Esophagus squamous epithelium (tissue), 5 donors: ENCODE measurements around the gene CLCN2. TPM values are rescaled to one million over a fixed set of nuclear protein-coding genes. Genes with fewer than 3 reads are reported as not detected.
A peak's percentile ranks its signal among the peaks of the same experiment; 100 is the strongest.

Experiments
- DNase-seq: peaks from one replicate; lab custom pipeline; 2025; lab: John Stamatoyannopoulos, UW
- H3K27ac ChIP-seq, 4 donors: fragments of 200-600 bp; sonication (generic); one replicate each; pipeline ENCODE4 v1.5.1; 2016 to 2019; ENCODE audit warnings: mild to moderate bottlenecking in 1 of 4
- H3K27me3 ChIP-seq, 4 donors: fragments of 200-600 bp; sonication (generic); 1 replicate in 3 of 4; 2 replicates in 1 of 4; pipeline versions ENCODE4 v1.5.1 to v1.6.0; 2017 to 2021; ENCODE audit warnings: antibody characterized with exemption in 1 of 4
- H3K36me3 ChIP-seq, 3 donors: fragments of 200-600 bp; sonication (generic); one replicate each; pipeline ENCODE4 v1.5.1; 2016 to 2019
- H3K4me1 ChIP-seq, 3 donors: fragments of 200-600 bp; sonication (generic); one replicate each; pipeline ENCODE4 v1.5.1; 2017 to 2019
- H3K4me3 ChIP-seq, 4 donors: fragments of 200-600 bp; sonication (generic); 1 replicate in 3 of 4; 2 replicates in 1 of 4; pipeline ENCODE4 v1.5.1; 2016 to 2019; ENCODE audit warnings: mild to moderate bottlenecking in 2 of 4, moderate library complexity in 1 of 4
- H3K9me3 ChIP-seq, 3 donors: fragments of 200-600 bp; sonication (generic); one replicate each; pipeline ENCODE4 v1.5.1; 2016 to 2019
- CTCF ChIP-seq, 6 experiments: fragments of 450-650 bp in 4 of 6; fragments of 200-600 bp in 2 of 6; sonication (generic) in 2 of 6; IDR thresholded peaks; one replicate each; pipeline ENCODE4 v1.5.1; 2016 to 2019; ENCODE audit warnings: antibody characterized with exemption in 6 of 6, mild to moderate bottlenecking in 4 of 6, moderate library complexity in 4 of 6
- POLR2A ChIP-seq, 4 donors: fragments of 450-650 bp; IDR thresholded peaks; one replicate each; pipeline ENCODE4 v1.6.1; 2017; ENCODE audit warnings: antibody characterized with exemption in 4 of 4, mild to moderate bottlenecking in 4 of 4, moderate library complexity in 3 of 4
- WGBS, 2 donors: methylation state at CpG; one replicate each; pipeline ENCODE4 v1.1.5; 2018; 5-methylcytosine and 5-hydroxymethylcytosine counted together
- intact Hi-C: fragments of 100-400 bp; cut with DNase I; formaldehyde crosslinking; loops from one replicate; pipeline ENCODE4 v1.15.0; 2022
- total RNA-seq, 4 donors: library from RNA; depleted of rRNA; stranded (reverse); fragments of >200 nt; gene quantifications; one replicate each; pipeline ENCODE4 v1.1.0, GENCODE V29; 2016
- donor health status: DM: yes; HTN: yes; CAD: no.

Gene CLCN2
- total RNA-seq, 4 donors from 2014 or later, result 2.1 to 4.2 (median 3.0) TPM

DNA sequence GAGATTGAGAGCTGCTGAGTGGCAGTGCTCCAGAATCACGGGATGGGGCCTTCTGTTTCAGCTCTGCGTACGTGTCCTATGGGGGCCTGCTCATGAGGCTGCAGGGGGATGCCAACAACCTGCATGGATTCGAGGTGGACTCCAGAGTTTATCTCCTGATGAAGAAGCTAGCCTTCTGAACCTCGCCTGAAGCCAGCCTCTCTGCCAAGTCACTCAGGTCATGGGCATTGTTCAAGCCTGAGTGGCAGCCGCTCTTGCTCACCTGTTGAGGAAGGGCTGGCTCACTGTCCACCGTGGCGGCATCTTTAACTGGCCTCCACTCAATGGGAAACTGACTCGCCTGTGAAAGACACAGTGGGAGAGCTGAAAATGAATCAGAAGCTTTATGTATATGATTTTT, 6.7 kb upstream of the CLCN2 start:
- DNase-seq, result no peak
- Histone ChIP-seq H3K27me3 (peaks cover 0 to 2% (median 0%) of the 10 kb centered on the region in 4 donors), H3K27ac (no peak overlapping the region), H3K4me3 (no peak overlapping the region), H3K4me1 (peaks cover 4 to 34% (median 18%) of the 10 kb centered on the region in 3 donors), H3K36me3 (peaks cover 0 to 61% (median 10%) of the 10 kb centered on the region in 3 donors), H3K9me3 (no peaks in the 10 kb centered on the region)
- intact Hi-C loops, result no loop called here
- 72 to 84% methylated on average over 4 to 6 of the region's 9 CpGs for whole genome bisulfite sequencing, 2 donors
- no peak for TF ChIP-seq CTCF (IDR thresholded peaks at IDR 0.05)
- TF ChIP-seq POLR2A (IDR thresholded peaks at IDR 0.05), result no peak

DNA sequence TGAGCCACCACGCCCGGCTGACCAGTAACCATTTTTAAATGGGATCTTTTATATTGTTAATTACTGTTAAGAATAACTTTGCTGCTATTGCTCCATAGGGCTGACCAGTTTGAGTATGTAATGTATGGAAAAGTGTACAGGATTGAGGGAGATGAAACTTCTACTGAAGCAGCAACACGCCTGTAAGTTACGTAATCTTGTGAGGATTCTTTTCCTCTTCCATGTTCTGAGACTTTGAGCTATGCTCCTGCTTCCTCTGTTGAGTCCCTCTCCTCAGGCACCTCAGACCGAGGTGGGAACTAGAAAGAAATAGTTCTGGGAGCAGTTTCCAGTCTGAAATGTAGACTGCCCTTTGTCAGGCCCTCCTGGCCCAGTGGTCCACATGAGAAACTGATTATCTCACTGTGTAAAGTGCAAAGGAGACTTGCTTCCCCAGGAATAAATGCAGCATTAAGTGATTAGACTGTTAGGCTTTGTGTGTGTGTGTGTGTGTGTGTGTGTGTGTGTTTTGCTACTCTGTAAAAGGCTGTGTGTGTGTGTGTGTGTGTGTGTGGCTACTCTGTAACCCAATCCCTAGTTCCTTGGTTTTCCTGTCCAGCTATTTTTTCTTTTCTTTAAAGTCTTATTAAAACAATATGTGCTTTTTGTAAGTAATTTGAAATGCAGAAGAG, 5.3 kb upstream of the CLCN2 start:
- Histone ChIP-seq H3K36me3 (peaks cover 0 to 61% (median 10%) of the 10 kb centered on the region in 3 donors), H3K27me3 (no peaks in the 10 kb centered on the region), H3K4me3 (no peak overlapping the region), H3K9me3 (no peaks in the 10 kb centered on the region), H3K27ac (no peak overlapping the region), H3K4me1 (peaks cover 4 to 29% (median 17%) of the 10 kb centered on the region in 3 donors)
- intact Hi-C loops, result no loop called here
- 76 to 85% methylated on average over 5 of the region's 5 CpGs for WGBS, 2 donors
- TF ChIP-seq CTCF (IDR thresholded peaks at IDR 0.05) (no peak), POLR2A (IDR thresholded peaks at IDR 0.05) (no peak)
- DNase-seq, result no peak

DNA sequence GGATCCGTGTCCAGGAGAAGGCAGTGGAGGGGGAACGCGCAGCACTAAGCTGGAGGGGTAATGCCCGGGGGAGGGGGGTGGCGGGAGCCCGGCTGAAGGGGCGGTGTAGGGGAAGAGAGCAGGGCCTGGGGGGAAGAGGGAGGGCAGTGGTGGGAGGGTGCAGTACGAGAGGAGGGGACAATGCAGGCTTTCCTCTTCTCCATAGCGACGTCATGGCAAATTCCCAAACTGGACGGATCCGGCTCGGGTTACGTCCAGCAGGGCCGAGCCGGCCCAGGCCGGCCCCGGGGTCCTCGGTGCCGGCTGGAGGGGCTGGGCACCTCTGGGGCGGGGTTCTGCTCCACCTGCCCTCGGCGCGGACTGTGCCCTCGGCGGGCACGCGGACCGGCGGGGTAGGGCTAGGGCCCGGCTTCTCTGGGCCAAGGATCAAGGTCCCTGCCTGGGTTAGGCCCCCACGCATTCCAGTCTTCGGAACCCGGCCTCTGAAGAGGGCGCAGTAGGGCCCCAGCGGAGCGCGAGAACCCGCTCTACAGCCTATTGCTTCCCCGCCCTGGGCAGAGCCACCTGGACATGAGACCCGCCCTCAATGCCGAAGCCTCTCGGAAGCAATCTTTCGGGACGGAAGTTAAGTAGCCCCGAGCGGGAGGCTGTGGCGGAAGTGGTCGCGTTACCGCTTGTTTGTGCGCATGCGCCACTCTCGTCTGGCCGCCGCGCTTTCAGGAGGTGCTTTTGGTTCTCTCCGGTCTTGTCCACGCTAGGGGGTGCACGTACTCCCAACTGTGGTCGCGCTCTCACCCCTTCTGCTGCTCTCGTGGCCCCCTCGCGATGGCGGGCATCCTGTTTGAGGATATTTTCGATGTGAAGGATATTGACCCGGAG, 1.5 kb upstream of the CLCN2 start:
- TF ChIP-seq POLR2A (IDR thresholded peaks at IDR 0.05), result peak in 3 of 4 donors; percentile 64 to 84 (median 82)
- peak; percentile 26 to 55 (median 36) for TF ChIP-seq CTCF (IDR thresholded peaks at IDR 0.05)
- WGBS, 2 donors, result 0% methylated on average over 5 to 28 of the region's 68 CpGs
- Histone ChIP-seq H3K4me3 (peak overlapping the region; percentile 64 to 94 (median 86)), H3K4me1 (peaks cover 16 to 42% (median 21%) of the 10 kb centered on the region in 3 donors), H3K27me3 (no peaks in the 10 kb centered on the region), H3K36me3 (peaks cover 0 to 40% (median 2%) of the 10 kb centered on the region in 3 donors), H3K27ac (peak overlapping the region; percentile 97 to 99 (median 98)), H3K9me3 (no peaks in the 10 kb centered on the region)
- DNase-seq, result peak; percentile 73
- intact Hi-C loops, result no loop called here

GRCh38 chr3:184361932-184362667, 695 bp upstream of the CLCN2 start:
- Histone ChIP-seq H3K36me3 (peaks cover 0 to 40% (median 0%) of the 10 kb centered on the region in 3 donors), H3K4me1 (peaks cover 16 to 42% (median 21%) of the 10 kb centered on the region in 3 donors), H3K4me3 (peak overlapping the region; percentile 64 to 94 (median 86)), H3K9me3 (no peaks in the 10 kb centered on the region), H3K27me3 (no peaks in the 10 kb centered on the region), H3K27ac (peak overlapping the region; percentile 97 to 99 (median 98))
- peak; percentile 15 for DNase-seq
- intact Hi-C loops, result no loop called here
- WGBS, 2 donors, result 0 to 5% methylated on average over 12 to 15 of the region's 38 CpGs
- TF ChIP-seq POLR2A (IDR thresholded peaks at IDR 0.05) (peak in 2 of 4 donors; percentile 15 to 30), CTCF (IDR thresholded peaks at IDR 0.05) (no peak)
